Measurements from ENCODE around the gene GOLGA3.

- TF ChIP-seq, protein P1, sequence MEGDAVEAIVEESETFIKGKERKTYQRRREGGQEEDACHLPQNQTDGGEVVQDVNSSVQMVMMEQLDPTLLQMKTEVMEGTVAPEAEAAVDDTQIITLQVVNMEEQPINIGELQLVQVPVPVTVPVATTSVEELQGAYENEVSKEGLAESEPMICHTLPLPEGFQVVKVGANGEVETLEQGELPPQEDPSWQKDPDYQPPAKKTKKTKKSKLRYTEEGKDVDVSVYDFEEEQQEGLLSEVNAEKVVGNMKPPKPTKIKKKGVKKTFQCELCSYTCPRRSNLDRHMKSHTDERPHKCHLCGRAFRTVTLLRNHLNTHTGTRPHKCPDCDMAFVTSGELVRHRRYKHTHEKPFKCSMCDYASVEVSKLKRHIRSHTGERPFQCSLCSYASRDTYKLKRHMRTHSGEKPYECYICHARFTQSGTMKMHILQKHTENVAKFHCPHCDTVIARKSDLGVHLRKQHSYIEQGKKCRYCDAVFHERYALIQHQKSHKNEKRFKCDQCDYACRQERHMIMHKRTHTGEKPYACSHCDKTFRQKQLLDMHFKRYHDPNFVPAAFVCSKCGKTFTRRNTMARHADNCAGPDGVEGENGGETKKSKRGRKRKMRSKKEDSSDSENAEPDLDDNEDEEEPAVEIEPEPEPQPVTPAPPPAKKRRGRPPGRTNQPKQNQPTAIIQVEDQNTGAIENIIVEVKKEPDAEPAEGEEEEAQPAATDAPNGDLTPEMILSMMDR (conservative IDR thresholded peaks at IDR 0.05; ENCODE audit: low read length): no peak
- no peak for TF ChIP-seq EZH2phosphoT487 (IDR thresholded peaks at IDR 0.05; ENCODE audit: borderline replicate concordance)
Observed at GRCh38 chr12:132784580-132784979, 44.1 kb downstream of the GOLGA3 start.

All from Loucy (cell line).